Measurements from ENCODE around the gene EIF5B. TPM values are rescaled to one million over a fixed set of nuclear protein-coding genes. Genes with fewer than 3 reads are reported as not detected.

Gene EIF5B
- total RNA-seq, 1 experiment from 2014 or later, result 58.1 TPM

- Mint-ChIP-seq H3K36me3 (ENCODE audit: insufficient read depth in 1 of 3, low read depth in 3 of 3) (no peaks in the 10 kb centered on the region), H3K27me3 (ENCODE audit: low read depth) (no peaks in the 10 kb centered on the region), H3K9me3 (no peaks in the 10 kb centered on the region; a peak in 1 of 5 replicates), H3K27ac (no peak overlapping the region), H3K4me3 (no peak overlapping the region), H3K4me1 (no peaks in the 10 kb centered on the region)
- Histone ChIP-seq H3K56ac (ENCODE audit: insufficient read length, low read depth, low read length) (no peak overlapping the region), H4K20me1 (ENCODE audit: control insufficient read depth, insufficient read depth, insufficient read length) (no peaks in the 10 kb centered on the region), H4K8ac (replicated peaks; ENCODE audit: insufficient read length, low read depth, low read length) (no peak overlapping the region), H3K9me3 (ENCODE audit: control insufficient read depth, low read depth, low read length) (no peaks in the 10 kb centered on the region), H4K91ac (ENCODE audit: insufficient read length, low read depth, low read length) (no peak overlapping the region), H4K5ac (ENCODE audit: insufficient read length, low read depth, low read length) (no peak overlapping the region), H2BK12ac (ENCODE audit: insufficient read length, low read depth, low read length) (no peak overlapping the region), H3K23ac (ENCODE audit: insufficient read length, low read depth, low read length) (no peak overlapping the region), H3T11ph (ENCODE audit: low read length) (no peak overlapping the region), H3K79me2 (ENCODE audit: insufficient read depth, low read length) (no peaks in the 10 kb centered on the region), H3K27ac (ENCODE audit: insufficient read length, low read depth, low read length) (no peak overlapping the region), H2BK5ac (ENCODE audit: insufficient read length, low read length) (no peak overlapping the region), H3K79me1 (ENCODE audit: insufficient read depth, low read depth, low read length, poor library complexity, severe bottlenecking) (no peaks in the 10 kb centered on the region), H3K4me2 (ENCODE audit: insufficient read depth, insufficient read length, low read length) (no peak overlapping the region), H2AFZ (ENCODE audit: low read length) (no peak overlapping the region), H2BK20ac (ENCODE audit: low read depth, low read length, poor library complexity, severe bottlenecking) (no peak overlapping the region), H3K9ac (ENCODE audit: extremely low read depth, insufficient read length, low read length) (no peak overlapping the region), H3K14ac (ENCODE audit: insufficient read depth, low read length) (no peak overlapping the region), H2BK15ac (ENCODE audit: low read depth, low read length) (no peak overlapping the region), H2BK120ac (ENCODE audit: low read depth, low read length, poor library complexity, severe bottlenecking) (no peak overlapping the region), H3K4ac (ENCODE audit: low read depth, low read length) (no peak overlapping the region), H2AK5ac (ENCODE audit: insufficient read length, low read length) (no peak overlapping the region), H3K18ac (ENCODE audit: insufficient read length, low read depth, low read length) (no peak overlapping the region), H3K23me2 (ENCODE audit: insufficient read length, low read depth, low read length, poor library complexity, severe bottlenecking) (no peaks in the 10 kb centered on the region), H3K27me3 (ENCODE audit: insufficient read depth, low read length) (no peaks in the 10 kb centered on the region), H3K4me1 (ENCODE audit: insufficient read depth, low read length) (no peaks in the 10 kb centered on the region)
- TF ChIP-seq CTCF (conservative IDR thresholded peaks at IDR 0.05), result no peak
- no peak for DNase-seq
- no CpG with 5 or more reads among the region's 2 CpGs for WGBS (ENCODE audit: extremely low coverage, insufficient read length, low lambda C conversion rate)
These were observed 39.2 kb upstream of the EIF5B start for GRCh38 chr2:99297994-99298393.
